ENCODE results near the gene CACNA2D4. TPM values are rescaled to one million over a fixed set of nuclear protein-coding genes. Genes with fewer than 3 reads are reported as not detected.

CACNA2D4 gene
- total and polyA plus RNA-seq, 12 donors: 0.54 to 9.1 (median 3.1) TPM

DNA sequence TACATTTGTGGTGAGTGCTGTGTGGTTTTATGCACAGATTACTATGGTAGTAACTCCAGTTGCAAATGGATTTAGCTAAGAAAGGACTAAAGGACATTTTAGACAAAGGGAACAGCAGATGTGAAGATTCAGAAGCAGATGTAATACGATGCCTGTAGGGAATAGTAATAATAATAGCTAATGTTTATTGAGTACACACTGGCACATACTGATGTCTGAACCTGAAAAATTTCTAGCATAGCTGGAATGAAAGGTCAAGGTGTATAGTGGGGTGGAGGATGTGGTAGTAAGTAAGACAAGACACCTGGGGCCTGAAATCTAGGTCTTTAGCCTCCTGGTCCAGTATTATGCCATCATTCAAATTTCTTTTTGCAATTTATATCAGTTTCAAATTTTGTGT lies 152.3 kb downstream of the CACNA2D4 start:
- Histone ChIP-seq H3K4me3 (no peak overlapping the region), H3K4me1 (replicated peaks in 1 of 2) (peaks cover 0 to 30% of the 10 kb centered on the region in 2 donors), H3K36me3 (replicated peaks in 1 of 2) (no peaks in the 10 kb centered on the region), H3K27ac (peak overlapping the region in 1 of 5 donors; percentile 46), H3K9me3 (replicated peaks in 1 of 3) (no peaks in the 10 kb centered on the region), H3K27me3 (no peaks in the 10 kb centered on the region)
- no peak for DNase-seq
- TF ChIP-seq, protein P1, sequence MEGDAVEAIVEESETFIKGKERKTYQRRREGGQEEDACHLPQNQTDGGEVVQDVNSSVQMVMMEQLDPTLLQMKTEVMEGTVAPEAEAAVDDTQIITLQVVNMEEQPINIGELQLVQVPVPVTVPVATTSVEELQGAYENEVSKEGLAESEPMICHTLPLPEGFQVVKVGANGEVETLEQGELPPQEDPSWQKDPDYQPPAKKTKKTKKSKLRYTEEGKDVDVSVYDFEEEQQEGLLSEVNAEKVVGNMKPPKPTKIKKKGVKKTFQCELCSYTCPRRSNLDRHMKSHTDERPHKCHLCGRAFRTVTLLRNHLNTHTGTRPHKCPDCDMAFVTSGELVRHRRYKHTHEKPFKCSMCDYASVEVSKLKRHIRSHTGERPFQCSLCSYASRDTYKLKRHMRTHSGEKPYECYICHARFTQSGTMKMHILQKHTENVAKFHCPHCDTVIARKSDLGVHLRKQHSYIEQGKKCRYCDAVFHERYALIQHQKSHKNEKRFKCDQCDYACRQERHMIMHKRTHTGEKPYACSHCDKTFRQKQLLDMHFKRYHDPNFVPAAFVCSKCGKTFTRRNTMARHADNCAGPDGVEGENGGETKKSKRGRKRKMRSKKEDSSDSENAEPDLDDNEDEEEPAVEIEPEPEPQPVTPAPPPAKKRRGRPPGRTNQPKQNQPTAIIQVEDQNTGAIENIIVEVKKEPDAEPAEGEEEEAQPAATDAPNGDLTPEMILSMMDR (IDR thresholded peaks at IDR 0.05): no peak
- TF ChIP-seq POLR2A (IDR thresholded peaks at IDR 0.05): no peak
- intact Hi-C loops (cut with DNase I): no loop called here
- 90 to 95% (median 93%) methylated on average over 1 of the region's 1 CpG for WGBS, 4 donors

DNA sequence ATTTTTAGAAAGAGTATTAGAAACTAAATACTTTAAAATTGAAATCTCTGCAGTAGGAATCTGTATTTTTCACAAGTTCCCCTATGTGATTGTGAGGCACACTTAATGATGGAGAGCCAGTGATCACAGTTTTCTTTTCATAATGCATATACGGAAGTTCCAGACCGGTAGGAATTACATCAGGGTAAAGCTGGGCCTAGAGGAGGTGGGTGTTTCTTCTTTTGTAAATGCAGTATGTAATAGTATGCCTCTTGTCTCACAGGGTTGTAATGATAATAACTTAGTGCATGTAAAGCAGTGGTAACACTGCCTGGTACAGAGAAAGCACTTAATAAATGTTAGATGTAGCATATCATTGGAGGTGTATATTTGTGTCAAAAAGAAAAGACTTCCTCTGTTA lies 155.3 kb downstream of the CACNA2D4 start:
- no peak overlapping the region for H3K4me3 ChIP-seq
- H3K36me3 ChIP-seq (replicated peaks in 1 of 2): no peaks in the 10 kb centered on the region
- no peak for DNase-seq
- H3K9me3 ChIP-seq (replicated peaks in 1 of 3): no peaks in the 10 kb centered on the region
- intact Hi-C loops (cut with DNase I): no loop called here
- WGBS, 4 donors: 86 to 93% (median 90%) methylated on average over 2 of the region's 2 CpGs
- TF ChIP-seq, protein P1 (IDR thresholded peaks at IDR 0.05): no peak
- TF ChIP-seq POLR2A (IDR thresholded peaks at IDR 0.05): no peak
- H3K27ac ChIP-seq: no peak overlapping the region
- H3K27me3 ChIP-seq: no peaks in the 10 kb centered on the region
- peaks cover 10 to 40% of the 10 kb centered on the region in 2 donors for H3K4me1 ChIP-seq (replicated peaks in 1 of 2)

DNA sequence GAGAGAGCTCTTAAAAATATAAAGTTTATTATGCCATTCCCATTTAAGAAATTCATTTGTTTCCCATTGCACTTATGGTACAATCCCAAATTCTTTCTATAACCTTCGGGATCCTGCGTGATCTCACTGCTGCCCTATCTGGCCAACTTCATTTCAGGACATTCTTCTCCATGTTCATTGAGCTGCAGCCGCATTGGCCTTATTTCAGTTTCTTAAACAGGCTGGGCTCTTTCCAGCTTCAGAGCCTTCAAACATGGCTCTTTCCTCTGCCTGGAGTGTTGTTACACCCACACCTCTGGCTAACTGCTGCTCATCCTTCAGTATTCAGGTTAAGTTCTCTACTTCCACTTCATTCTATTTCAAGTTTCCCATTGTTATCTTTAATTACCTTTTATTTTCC lies 156.6 kb downstream of the CACNA2D4 start:
- WGBS, 4 donors: 81 to 94% (median 86%) methylated on average over 3 of the region's 3 CpGs
- Histone ChIP-seq H3K4me3 (no peak overlapping the region), H3K9me3 (replicated peaks in 1 of 3) (no peaks in the 10 kb centered on the region), H3K36me3 (replicated peaks in 1 of 2) (no peaks in the 10 kb centered on the region), H3K27ac (no peak overlapping the region), H3K4me1 (replicated peaks in 1 of 2) (peaks cover 10 to 33% of the 10 kb centered on the region in 2 donors), H3K27me3 (no peaks in the 10 kb centered on the region)
- TF ChIP-seq, protein P1 (IDR thresholded peaks at IDR 0.05): no peak
- no peak for TF ChIP-seq POLR2A (IDR thresholded peaks at IDR 0.05)
- no peak for DNase-seq
- intact Hi-C loops (cut with DNase I): no loop called here

GRCh38 chr12:1760566-1761382 lies 157.7 kb downstream of the CACNA2D4 start:
- H3K4me3 ChIP-seq: no peak overlapping the region
- intact Hi-C loops (cut with DNase I): no loop called here
- no peaks in the 10 kb centered on the region for H3K9me3 ChIP-seq (replicated peaks in 1 of 3)
- peak overlapping the region in 4 of 5 donors; percentile 16 to 47 (median 34) for H3K27ac ChIP-seq
- peak in 3 of 7 donors; percentile 39 to 49 (median 40) for DNase-seq
- TF ChIP-seq, protein P1 (IDR thresholded peaks at IDR 0.05): no peak
- no peak for TF ChIP-seq POLR2A (IDR thresholded peaks at IDR 0.05)
- 58 to 75% (median 71%) methylated on average over 2 of the region's 2 CpGs for WGBS, 4 donors
- H3K4me1 ChIP-seq (replicated peaks in 1 of 2): peaks cover 10 to 28% of the 10 kb centered on the region in 2 donors
- H3K27me3 ChIP-seq: no peaks in the 10 kb centered on the region
- no peaks in the 10 kb centered on the region for H3K36me3 ChIP-seq (replicated peaks in 1 of 2)

Data from adrenal gland (tissue), 12 donors.